Medulla oblongata (tissue), 1 donor: ENCODE data around the gene KRT14.
"Not testable (repeated sequence)": the region's sequence is repeated elsewhere in the genome, so short reads cannot be mapped to it uniquely, and the experiment has no call there.

Experiments used
- DNase-seq: peaks from one replicate; pipeline ENCODE4 v3.0.0-alpha.2; 2015; ENCODE audit errors: extremely low spot score

KRT14 gene

GRCh38 chr17:41547921-41548843, 38.5 kb downstream of the KRT14 start:
- DNase-seq, result no peak

GRCh38 chr17:41547378-41547841, 39.3 kb downstream of the KRT14 start:
- no peak for DNase-seq

GRCh38 chr17:41546819-41547218, 39.9 kb downstream of the KRT14 start:
- no peak for DNase-seq

GRCh38 chr17:41545829-41546410, 40.8 kb downstream of the KRT14 start:
- DNase-seq, result no peak

- no peak for DNase-seq
These were observed 41.8 kb downstream of the KRT14 start for GRCh38 chr17:41544935-41545334.

- DNase-seq, result no peak
These were observed 42.2 kb downstream of the KRT14 start for GRCh38 chr17:41544491-41544892.

GRCh38 chr17:41542786-41543185, 43.9 kb downstream of the KRT14 start:
- DNase-seq, result not testable (repeated sequence)

GRCh38 chr17:41542357-41542756, 44.3 kb downstream of the KRT14 start:
- no peak for DNase-seq

GRCh38 chr17:41540921-41541625, 45.6 kb downstream of the KRT14 start:
- no peak for DNase-seq

- no peak for DNase-seq
These were observed 46.6 kb downstream of the KRT14 start for GRCh38 chr17:41539979-41540701.

- DNase-seq, result no peak
These were observed 47.6 kb downstream of the KRT14 start for GRCh38 chr17:41539071-41539492.

GRCh38 chr17:41538565-41538991, 48.1 kb downstream of the KRT14 start:
- no peak for DNase-seq

- DNase-seq, result no peak
These were observed 48.7 kb downstream of the KRT14 start for GRCh38 chr17:41537990-41538389.

GRCh38 chr17:41537614-41537954, 49.1 kb downstream of the KRT14 start:
- no peak for DNase-seq

GRCh38 chr17:41536741-41537613, 49.7 kb downstream of the KRT14 start:
- no peak for DNase-seq

GRCh38 chr17:41535764-41536481, 50.8 kb downstream of the KRT14 start:
- DNase-seq, result no peak

- no peak for DNase-seq
These were observed 51.7 kb downstream of the KRT14 start for GRCh38 chr17:41534899-41535546.

GRCh38 chr17:41533613-41534012, 53.1 kb downstream of the KRT14 start:
- DNase-seq, result no peak

- no peak for DNase-seq
These were observed 53.6 kb downstream of the KRT14 start for GRCh38 chr17:41532947-41533570.
